ENCODE measurements around the gene IRF3.

The IRF3 gene

DNA sequence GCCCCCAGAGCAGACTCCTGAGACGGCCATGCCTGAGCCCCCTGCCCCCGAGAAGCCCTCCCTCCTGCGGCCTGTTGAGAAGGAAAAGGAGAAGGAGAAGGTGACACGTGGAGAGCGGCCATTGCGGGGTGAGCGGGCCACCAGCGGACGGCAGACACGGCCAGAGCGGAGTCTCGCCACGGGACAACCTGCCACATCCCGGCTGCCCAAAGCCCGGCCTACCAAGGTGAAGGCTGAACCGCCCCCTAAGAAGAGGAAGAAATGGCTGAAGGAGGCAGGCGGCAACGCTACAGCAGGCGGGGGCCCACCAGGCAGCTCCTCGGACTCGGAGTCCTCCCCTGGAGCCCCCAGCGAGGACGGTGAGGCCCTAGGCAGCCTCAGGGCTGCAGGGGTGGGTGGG, 49.8 kb downstream of the IRF3 start:
- no peak for DNase-seq (ENCODE audit: low spot score)

- peak; percentile 82 for DNase-seq (ENCODE audit: low spot score)
These were observed 51.4 kb downstream of the IRF3 start for GRCh38 chr19:49614096-49614833.

DNA sequence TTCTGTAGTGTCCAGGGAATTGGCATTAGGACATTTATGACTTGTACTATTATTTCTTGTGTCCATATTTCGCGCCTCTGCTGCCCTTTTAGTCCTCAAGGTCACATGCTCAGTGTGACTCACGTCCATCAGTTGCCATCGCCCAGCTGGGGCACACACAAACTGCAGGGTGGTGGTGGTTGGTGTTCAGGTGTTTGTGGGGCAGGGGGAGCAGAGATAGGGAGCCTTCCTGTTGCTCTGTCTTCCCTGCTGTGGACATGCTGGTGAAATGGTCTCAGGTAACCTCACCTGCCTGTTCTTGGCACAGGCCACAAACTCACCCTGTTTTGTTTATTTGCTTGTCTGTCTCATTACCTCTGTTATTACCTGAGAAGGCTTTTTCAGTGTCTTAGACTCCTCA, 52.3 kb downstream of the IRF3 start:
- peak; percentile 32 for DNase-seq (ENCODE audit: low spot score)
